ENCODE results near the gene ENDOV. TPM values are rescaled to one million over a fixed set of nuclear protein-coding genes. Genes with fewer than 3 reads are reported as not detected.

The ENDOV gene
- total RNA-seq, 1 experiment from 2014 or later: 45.6 TPM

DNA sequence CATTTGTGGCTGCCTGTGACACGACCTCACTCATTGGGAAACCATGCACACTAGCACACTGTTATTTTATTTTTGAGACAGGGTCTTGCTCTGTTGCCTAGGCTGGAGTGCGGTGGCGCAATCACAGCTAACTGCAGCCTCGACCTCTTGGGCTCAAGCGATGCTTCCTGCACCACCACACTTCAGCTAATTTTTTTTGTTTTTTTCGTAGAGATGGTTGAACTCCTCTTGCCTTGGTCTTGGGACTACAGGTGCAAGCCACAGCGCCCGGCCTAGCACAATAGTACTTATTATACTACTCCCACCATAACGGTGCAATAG, 64.2 kb downstream of the ENDOV start:
- ATAC-seq (no peak), DNase-seq (ENCODE audit: low read depth, low spot score) (no peak)
- Histone ChIP-seq H3K4me2 (ENCODE audit: low read length) (no peak overlapping the region), H3K4me1 (ENCODE audit: control insufficient read depth in 1 of 2, insufficient read depth in 2 of 2, low read length in 2 of 2) (peaks cover 17 to 31% of the 10 kb centered on the region in 2 experiments), H3K9me2 (ENCODE audit: insufficient read depth) (no peaks in the 10 kb centered on the region), H3K79me2 (ENCODE audit: insufficient read depth, low read length) (no peaks in the 10 kb centered on the region), H3K9me3 (ENCODE audit: control insufficient read depth in 1 of 2, insufficient read depth in 1 of 2, low read depth in 1 of 2, low read length in 2 of 2) (no peaks in the 10 kb centered on the region), H3K4me3 (replicated peaks in 1 of 2; ENCODE audit: low read depth in 1 of 2, low read length in 2 of 2) (no peak overlapping the region), H4K20me1 (ENCODE audit: insufficient read depth) (no peaks in the 10 kb centered on the region), H3K36me3 (ENCODE audit: control insufficient read depth in 1 of 2, insufficient read depth in 2 of 2, low read length in 2 of 2) (no peaks in the 10 kb centered on the region), H3K9ac (ENCODE audit: low read length) (no peak overlapping the region), H2AFZ (ENCODE audit: low read depth, low read length, poor library complexity, severe bottlenecking) (no peak overlapping the region), H3K27me3 (ENCODE audit: insufficient read depth, low read length) (no peaks in the 10 kb centered on the region), H3K27ac (ENCODE audit: low read depth, low read length) (no peak overlapping the region)
- TF ChIP-seq RAD21 (IDR thresholded peaks at IDR 0.05; ENCODE audit: low read depth) (no peak), CEBPB (IDR thresholded peaks at IDR 0.05; ENCODE audit: low read depth) (no peak), JUND (IDR thresholded peaks at IDR 0.05) (no peak), ZNF274 (IDR thresholded peaks at IDR 0.05; ENCODE audit: low read depth, low read length) (no peak), EZH2 (IDR thresholded peaks at IDR 0.05) (no peak), ATF3 (IDR thresholded peaks at IDR 0.05) (no peak), POLR2A (IDR thresholded peaks at IDR 0.05; ENCODE audit: borderline replicate concordance, extremely low read depth, insufficient read depth, insufficient read length) (no peak), ELF1 (IDR thresholded peaks at IDR 0.05; ENCODE audit: borderline replicate concordance, low read depth) (no peak), CBX3 (IDR thresholded peaks at IDR 0.05; ENCODE audit: low read depth) (no peak), CTCF (IDR thresholded peaks at IDR 0.05 in 2 of 3, conservative IDR thresholded peaks at IDR 0.05 in 1 of 3; ENCODE audit: borderline replicate concordance in 1 of 3, insufficient read depth in 1 of 3, low read depth in 2 of 3, low read length in 2 of 3) (no peak), SIN3A (IDR thresholded peaks at IDR 0.05; ENCODE audit: low read depth) (no peak)
- BruUV-seq (replicated peaks): no TSS peak
- ChIA-PET RAD21 (ENCODE audit: low non-redundant PET in 1 of 2, low total read pairs in 2 of 2, uncharacterized antibody in 2 of 2, unreplicated experiment in 2 of 2) (no interaction called here), CTCF (no interaction called here), POLR2A (no interaction called here)
- intact Hi-C loops (cut with micrococcal nuclease): no loop called here

DNA sequence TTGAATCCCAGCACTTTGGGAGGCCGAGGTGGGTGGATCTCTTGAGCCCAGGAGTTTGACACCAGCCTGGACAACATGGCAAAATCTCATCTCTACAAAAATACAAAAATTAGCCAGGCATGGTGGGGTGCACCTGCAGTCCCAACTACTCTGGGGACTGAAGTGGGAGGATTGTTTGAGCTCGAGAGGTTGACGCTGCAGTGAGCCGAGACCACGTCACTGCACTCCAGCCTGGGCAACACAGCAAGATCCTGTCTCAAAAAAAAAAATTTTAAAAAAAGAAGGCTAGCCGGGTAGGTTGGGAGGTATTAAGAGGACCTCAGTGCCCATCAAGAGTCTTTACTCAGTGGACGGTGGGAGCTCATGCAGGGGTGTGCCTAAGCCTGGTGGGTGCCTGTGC, 65.3 kb downstream of the ENDOV start:
- Histone ChIP-seq H3K9me3 (ENCODE audit: control insufficient read depth in 1 of 2, insufficient read depth in 1 of 2, low read depth in 1 of 2, low read length in 2 of 2) (no peaks in the 10 kb centered on the region), H3K36me3 (ENCODE audit: control insufficient read depth in 1 of 2, insufficient read depth in 2 of 2, low read length in 2 of 2) (no peaks in the 10 kb centered on the region), H3K4me1 (ENCODE audit: control insufficient read depth in 1 of 2, insufficient read depth in 2 of 2, low read length in 2 of 2) (peaks cover 7 to 21% of the 10 kb centered on the region in 2 experiments; a peak in 3 of 4 replicates), H3K4me2 (ENCODE audit: low read length) (no peak overlapping the region), H3K79me2 (ENCODE audit: insufficient read depth, low read length) (no peaks in the 10 kb centered on the region), H3K9ac (ENCODE audit: low read length) (no peak overlapping the region), H3K9me2 (ENCODE audit: insufficient read depth) (no peaks in the 10 kb centered on the region), H2AFZ (ENCODE audit: low read depth, low read length, poor library complexity, severe bottlenecking) (no peak overlapping the region), H3K4me3 (replicated peaks in 1 of 2; ENCODE audit: low read depth in 1 of 2, low read length in 2 of 2) (no peak overlapping the region), H3K27ac (ENCODE audit: low read depth, low read length) (no peak overlapping the region), H3K27me3 (ENCODE audit: insufficient read depth, low read length) (no peaks in the 10 kb centered on the region), H4K20me1 (ENCODE audit: insufficient read depth) (no peaks in the 10 kb centered on the region)
- no peak for ATAC-seq
- intact Hi-C loops (cut with micrococcal nuclease): no loop called here
- ChIA-PET POLR2A (no interaction called here), RAD21 (ENCODE audit: low non-redundant PET in 1 of 2, low total read pairs in 2 of 2, uncharacterized antibody in 2 of 2, unreplicated experiment in 2 of 2) (no interaction called here), CTCF (no interaction called here)
- DNase-seq (ENCODE audit: low read depth, low spot score): no peak
- no TSS peak for BruUV-seq (replicated peaks)
- no peak for TF ChIP-seq SP1 (IDR thresholded peaks at IDR 0.05; ENCODE audit: low read depth)
- TF ChIP-seq EGR1 (IDR thresholded peaks at IDR 0.05; ENCODE audit: low read depth): no peak
- no peak for TF ChIP-seq REST (IDR thresholded peaks at IDR 0.05; ENCODE audit: low read depth)
- no peak for TF ChIP-seq ZBTB33 (IDR thresholded peaks at IDR 0.05; ENCODE audit: extremely low read depth, insufficient replicate concordance, low read length)
- TF ChIP-seq EZH2phosphoT487 (IDR thresholded peaks at IDR 0.05; ENCODE audit: borderline replicate concordance): no peak

Data from HCT116 (cell line).